HEK293T (cell line): ENCODE data around the gene SRMS.

Source experiments
- CTCF ChIA-PET: fragments of 350-600 bp; formaldehyde crosslinking; extraction: SDS; loops from one replicate; lab custom pipeline; 2021; ENCODE audit warnings: antibody characterized with exemption, inconsistent platforms; lab: Yijun Ruan, JAX
- POLR2A ChIA-PET: fragments of 350-600 bp; formaldehyde crosslinking; extraction: SDS; loops from one replicate; lab custom pipeline; 2020; ENCODE audit warnings: antibody characterized with exemption, inconsistent platforms; lab: Yijun Ruan, JAX
- DNase-seq: peaks from one replicate; pipeline ENCODE4 v3.0.0; 2012; ENCODE audit warnings: mixed read lengths; ENCODE audit errors: extremely low spot score
- ARNT ChIP-seq: fragments of 450-650 bp; IDR thresholded peaks from 2 replicates; pipeline ENCODE4 v1.6.1; 2017; ENCODE audit warnings: mild to moderate bottlenecking
- BHLHE40 ChIP-seq: fragments of 450-650 bp; IDR thresholded peaks from 2 replicates; pipeline ENCODE4 v1.6.1; 2016; ENCODE audit warnings: mild to moderate bottlenecking, moderate library complexity, borderline replicate concordance
- CTBP1 ChIP-seq: fragments of 450-650 bp; IDR thresholded peaks from 2 replicates; pipeline ENCODE4 v1.6.1; 2016; ENCODE audit warnings: borderline replicate concordance
- ELF4 ChIP-seq: fragments of 450-650 bp; IDR thresholded peaks from 2 replicates; pipeline ENCODE4 v1.6.1; 2017; ENCODE audit warnings: antibody characterized with exemption
- FOXA1 ChIP-seq: fragments of 450-650 bp; IDR thresholded peaks from 2 replicates; pipeline ENCODE4 v1.6.1; 2016; ENCODE audit warnings: mild to moderate bottlenecking
- FOXK2 ChIP-seq: fragments of 450-650 bp; IDR thresholded peaks from 2 replicates; pipeline ENCODE4 v1.6.1; 2016; ENCODE audit warnings: mild to moderate bottlenecking
- FOXM1 ChIP-seq: fragments of 450-650 bp; IDR thresholded peaks from 2 replicates; pipeline ENCODE4 v1.6.1; 2017; ENCODE audit warnings: mild to moderate bottlenecking, borderline replicate concordance
- HDGF ChIP-seq: fragments of 450-650 bp; IDR thresholded peaks from 2 replicates; pipeline ENCODE4 v1.6.1; 2017; ENCODE audit warnings: antibody characterized with exemption, borderline replicate concordance
- L3MBTL2 ChIP-seq: fragments of 450-650 bp; conservative IDR thresholded peaks from 2 replicates; pipeline ENCODE4 v1.6.1; 2016; ENCODE audit warnings: mild to moderate bottlenecking
- LEF1 ChIP-seq: fragments of 450-650 bp; IDR thresholded peaks from 2 replicates; pipeline ENCODE4 v1.6.1; 2017; ENCODE audit warnings: mild to moderate bottlenecking, borderline replicate concordance
- NFRKB ChIP-seq: fragments of 450-650 bp; IDR thresholded peaks from 2 replicates; pipeline ENCODE4 v1.6.1; 2016; ENCODE audit warnings: mild to moderate bottlenecking, moderate library complexity
- PKNOX1 ChIP-seq: fragments of 450-650 bp; IDR thresholded peaks from 2 replicates; pipeline ENCODE4 v1.6.1; 2016
- SP1 ChIP-seq: fragments of 450-650 bp; IDR thresholded peaks from 2 replicates; pipeline ENCODE4 v1.6.1; 2017
- SUZ12 ChIP-seq: fragments of 450-650 bp; IDR thresholded peaks from 2 replicates; pipeline ENCODE4 v1.6.1; 2016; ENCODE audit warnings: mild to moderate bottlenecking
- TARDBP ChIP-seq: fragments of 450-650 bp; IDR thresholded peaks from 2 replicates; pipeline ENCODE4 v1.6.1; 2016
- ZNF384 ChIP-seq: fragments of 450-650 bp; IDR thresholded peaks from 2 replicates; pipeline ENCODE4 v1.6.1; 2016

SRMS gene

DNA sequence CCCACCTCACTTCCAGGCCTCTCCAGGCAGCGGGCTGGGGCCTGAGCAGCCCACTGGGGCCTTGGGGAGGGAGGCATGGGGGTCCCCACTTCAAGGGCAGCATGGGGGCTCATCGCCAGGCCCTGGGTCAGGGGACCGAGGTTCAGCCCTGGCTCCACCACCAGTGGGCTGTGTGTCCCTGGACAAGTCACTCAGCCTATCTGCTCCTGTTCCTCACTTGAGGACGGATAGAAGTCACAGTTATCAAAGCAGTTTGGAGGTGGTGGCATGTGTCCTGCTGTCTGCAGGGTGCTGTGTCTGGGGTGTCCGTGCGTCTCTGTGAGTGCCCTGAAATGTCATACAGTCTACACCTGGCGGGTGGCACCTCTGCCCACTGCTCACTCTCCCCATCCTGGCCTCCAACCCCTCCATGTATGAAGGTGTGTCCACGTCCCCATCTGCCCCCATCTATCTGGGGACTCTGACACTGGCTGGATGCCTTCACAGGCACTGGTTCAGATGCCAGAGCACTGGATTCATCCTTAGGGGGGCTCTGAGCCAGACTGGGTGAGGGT lies 52.3 kb downstream of the SRMS start:
- TF ChIP-seq PKNOX1 (no peak), CTBP1 (no peak), ZNF384 (no peak), TARDBP (no peak), L3MBTL2 (no peak), SUZ12 (no peak), ARNT (no peak), BHLHE40 (no peak), HDGF (no peak), NFRKB (no peak), SP1 (no peak), ELF4 (no peak), FOXM1 (no peak), FOXK2 (no peak), FOXA1 (no peak), LEF1 (no peak)
- DNase-seq, result no peak
- POLR2A ChIA-PET, result interaction anchor here (2.9 kb wide), 1 partner anchor 26 kb away, joined by 26 read pairs; the partner anchor contains the start of gene PPDPF
- CTCF ChIA-PET, result no interaction called here

GRCh38 chr20:63494420-63495166 lies 53.0 kb downstream of the SRMS start:
- TF ChIP-seq FOXM1 (no peak), CTBP1 (no peak), NFRKB (no peak)
- no peak for DNase-seq
- CTCF ChIA-PET, result no interaction called here
- POLR2A ChIA-PET, result no interaction called here

DNA sequence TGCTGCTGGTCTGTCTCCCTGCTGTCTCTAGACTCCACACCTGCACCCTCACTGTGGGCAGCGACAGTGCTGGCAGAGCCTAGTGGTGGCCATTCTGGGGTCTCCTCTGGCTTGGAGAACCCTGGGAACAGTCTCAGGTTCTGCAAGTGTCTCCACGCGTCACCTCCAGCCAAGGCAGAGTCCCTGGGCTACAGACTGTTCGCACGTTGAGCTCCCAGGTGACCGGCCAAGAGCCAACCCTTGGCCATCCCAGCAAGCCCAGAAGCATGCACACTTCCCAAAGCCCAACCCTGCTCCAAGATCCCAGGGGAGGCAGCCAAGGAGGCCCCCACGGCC lies 53.5 kb downstream of the SRMS start:
- no peak for TF ChIP-seq L3MBTL2
- no peak for TF ChIP-seq SP1
- ChIA-PET CTCF (no interaction called here), POLR2A (no interaction called here)
- DNase-seq, result no peak

DNA sequence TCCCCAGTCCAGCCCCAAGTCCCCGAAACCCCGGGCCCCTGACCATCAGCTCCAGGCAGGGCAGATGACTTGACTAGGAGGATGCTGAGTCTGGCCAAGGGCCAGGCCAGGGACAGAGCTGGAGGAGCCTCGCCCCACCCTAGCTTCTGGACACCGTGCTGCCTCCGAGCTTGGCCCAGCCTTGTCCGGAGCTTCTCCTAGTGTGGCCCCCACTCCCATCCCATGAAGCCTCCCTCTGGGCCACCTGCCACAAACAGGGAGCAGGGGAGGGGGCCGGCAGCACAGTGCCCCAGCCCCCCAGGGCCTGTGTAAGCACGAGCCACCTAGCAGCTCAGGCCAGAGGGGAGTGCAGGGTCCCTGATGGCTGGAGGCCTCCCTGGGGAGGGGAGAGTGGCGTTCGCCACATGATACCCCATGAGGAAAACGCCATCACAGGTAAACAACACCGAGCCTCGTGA lies 54.0 kb downstream of the SRMS start:
- no peak for TF ChIP-seq FOXM1
- no peak for TF ChIP-seq ARNT
- TF ChIP-seq LEF1, result no peak
- DNase-seq, result no peak
- ChIA-PET POLR2A (no interaction called here), CTCF (no interaction called here)

DNA sequence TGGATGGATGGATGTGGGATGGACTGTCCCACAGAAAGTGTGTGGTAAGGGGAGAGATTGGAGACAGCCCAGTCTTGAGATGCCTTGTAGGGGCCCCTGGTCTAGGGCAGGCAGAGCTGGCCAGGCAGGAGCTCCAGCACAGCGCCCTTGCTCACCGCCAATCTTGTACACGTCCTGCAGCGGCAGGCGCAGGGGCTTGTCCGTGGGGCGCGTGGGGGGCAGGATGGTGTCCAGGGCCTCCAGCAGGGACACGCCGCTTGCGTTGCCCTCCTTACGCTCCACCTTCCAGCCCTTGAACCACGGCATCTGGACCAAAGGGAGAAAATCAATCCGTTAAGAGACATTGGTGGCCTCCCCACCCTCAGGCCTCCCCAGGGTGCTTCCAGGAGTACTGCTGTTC lies 54.6 kb downstream of the SRMS start:
- TF ChIP-seq ELF4, result no peak
- TF ChIP-seq CTBP1, result no peak
- TF ChIP-seq HDGF, result no peak
- no peak for TF ChIP-seq BHLHE40
- TF ChIP-seq NFRKB, result no peak
- no peak for TF ChIP-seq PKNOX1
- TF ChIP-seq SUZ12, result no peak
- TF ChIP-seq LEF1, result no peak
- no peak for TF ChIP-seq SP1
- no peak for TF ChIP-seq FOXA1
- TF ChIP-seq ARNT, result no peak
- no peak for TF ChIP-seq FOXM1
- TF ChIP-seq ZNF384, result no peak
- no peak for TF ChIP-seq FOXK2
- no peak for TF ChIP-seq L3MBTL2
- TF ChIP-seq TARDBP, result no peak
- no peak for DNase-seq
- CTCF ChIA-PET, result no interaction called here
- POLR2A ChIA-PET, result no interaction called here

DNA sequence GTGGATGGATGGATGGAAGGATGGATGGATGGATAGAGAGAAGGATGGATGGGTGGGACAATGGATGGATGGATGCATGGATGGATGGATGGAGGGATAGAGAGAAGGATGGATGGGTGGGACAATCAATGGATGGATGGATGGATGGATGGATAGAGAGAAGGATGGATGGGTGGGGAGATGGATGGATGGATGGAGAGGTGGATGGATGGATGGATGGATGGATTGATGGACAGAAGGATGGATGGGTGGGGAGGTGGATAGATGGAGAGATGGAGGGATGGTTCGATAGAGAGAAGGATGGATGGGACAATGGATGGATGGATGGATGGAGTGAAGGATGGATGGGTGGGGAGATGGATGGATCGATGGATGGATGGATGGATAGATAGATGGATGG lies 55.0 kb downstream of the SRMS start:
- POLR2A ChIA-PET, result no interaction called here
- TF ChIP-seq FOXK2 (no peak), NFRKB (no peak), TARDBP (no peak), SP1 (no peak), L3MBTL2 (no peak), HDGF (no peak), SUZ12 (no peak), LEF1 (no peak), BHLHE40 (no peak), ARNT (no peak), FOXA1 (no peak), CTBP1 (no peak), ZNF384 (no peak), FOXM1 (no peak), PKNOX1 (no peak), ELF4 (no peak)
- CTCF ChIA-PET, result no interaction called here
- no peak for DNase-seq
